ENCODE data around the gene ZNF580.

GRCh38 chr19:55673889-55674288 lies 33.1 kb downstream of the ZNF580 start:
- TF ChIP-seq POLR2A (IDR thresholded peaks at IDR 0.05; ENCODE audit: low read length) (no peak), GATA1 (IDR thresholded peaks at IDR 0.05; ENCODE audit: low read depth, low read length) (no peak)
